CD4-positive, alpha-beta T cell (primary cell): ENCODE measurements around the gene MAP2K3. TPM values are rescaled to one million over a fixed set of nuclear protein-coding genes. Genes with fewer than 3 reads are reported as not detected.
A peak's percentile ranks its signal among the peaks of the same experiment; 100 is the strongest.

Source experiments
- ATAC-seq: fragments of 200-7000 bp; cut with Tn5 transposase; one replicate; pipeline ENCODE4 v1.10.0; 2022; ENCODE audit warnings: mild to moderate bottlenecking; ENCODE audit not compliant: poor library complexity
- CTCF ChIA-PET: fragments of 350-600 bp; sonication (Branson Sonifier 250); formaldehyde crosslinking; loops from one replicate; lab custom pipeline; 2021; ENCODE audit warnings: antibody characterized with exemption, inconsistent platforms; lab: Charles Lee
- POLR2A ChIA-PET: fragments of 350-600 bp; sonication (Branson Sonifier 250); formaldehyde crosslinking; loops from one replicate; lab custom pipeline; 2021; ENCODE audit warnings: antibody characterized with exemption, inconsistent platforms; lab: Charles Lee
- DNase-seq, 14 experiments: peaks; one replicate each; pipeline ENCODE4 v3.0.0-alpha.2; 2013 to 2020; ENCODE audit warnings: mixed read lengths in 2 of 14
- H3K27ac ChIP-seq, 2 donors: one replicate each; pipeline versions ENCODE4 v1.5.1 to v1.7.0; 2013; ENCODE audit warnings: low read length in 2 of 2, low read depth in 1 of 2, mild to moderate bottlenecking in 1 of 2
- H3K27me3 ChIP-seq, 2 experiments: 1 replicate in 1 of 2; 2 replicates in 1 of 2; pipeline versions ENCODE4 v1.6.1 to v1.7.0; 2013; ENCODE audit warnings: low read length in 2 of 2, control low read depth in 1 of 2, mild to moderate bottlenecking in 1 of 2, moderate library complexity in 1 of 2; ENCODE audit not compliant: insufficient read depth in 2 of 2, control insufficient read depth in 1 of 2
- H3K36me3 ChIP-seq: one replicate; pipeline ENCODE4 v1.6.1; 2013; ENCODE audit warnings: low read length, control low read depth; ENCODE audit not compliant: insufficient read depth
- H3K4me1 ChIP-seq: one replicate; pipeline ENCODE4 v1.6.1; 2013; ENCODE audit warnings: low read length, control low read depth; ENCODE audit not compliant: insufficient read depth
- H3K4me3 ChIP-seq: one replicate; pipeline ENCODE4 v1.5.1; 2013; ENCODE audit warnings: mild to moderate bottlenecking, low read length, moderate library complexity
- H3K9me3 ChIP-seq, 2 experiments: 1 replicate in 1 of 2; 2 replicates in 1 of 2; pipeline versions ENCODE4 v1.6.1 to v1.7.0; 2013; ENCODE audit warnings: low read length in 2 of 2, mild to moderate bottlenecking in 2 of 2, control low read depth in 1 of 2, moderate library complexity in 1 of 2; ENCODE audit not compliant: control insufficient read depth in 1 of 2, insufficient read depth in 1 of 2
- H3K27ac Mint-ChIP-seq: one replicate; pipeline ENCODE4 v1.8.0; 2020; ENCODE audit warnings: mixed read lengths
- H3K27me3 Mint-ChIP-seq: one replicate; pipeline ENCODE4 v1.8.0; 2021; ENCODE audit warnings: mixed read lengths
- H3K36me3 Mint-ChIP-seq: one replicate; pipeline ENCODE4 v1.8.0; 2021; ENCODE audit warnings: low read depth, mixed read lengths
- H3K4me1 Mint-ChIP-seq: one replicate; pipeline ENCODE4 v1.8.0; 2021; ENCODE audit warnings: low read depth, mixed read lengths
- H3K4me3 Mint-ChIP-seq: one replicate; pipeline ENCODE4 v1.8.0; 2020; ENCODE audit warnings: mild to moderate bottlenecking, mixed read lengths
- H3K9me3 Mint-ChIP-seq: one replicate; pipeline ENCODE4 v1.8.0; 2020; ENCODE audit warnings: mixed read lengths
- CTCF ChIP-seq: fragments of 200-600 bp; IDR thresholded peaks from one replicate; pipeline ENCODE4 v1.8.0; 2022; ENCODE audit warnings: antibody characterized with exemption, mild to moderate bottlenecking
- intact Hi-C, 2 experiments: fragments of 100-400 bp; cut with DNase I in 1 of 2; cut with micrococcal nuclease in 1 of 2; formaldehyde crosslinking; loops; one replicate each; pipeline versions ENCODE4 v1.15.1 to v1.9.0; 2023 to 2025; cut with DNase I, micrococcal nuclease
- total RNA-seq, 174 experiments: library from RNA in 2 of 174; stranded (reverse) in 2 of 174; gene quantifications; one replicate each; pipeline ENCODE4 v1.2.3 and lab custom pipeline; 2021 to 2026

The MAP2K3 gene
- total RNA-seq, 2 experiments from 2014 or later = 36.8 to 38.5 TPM

DNA sequence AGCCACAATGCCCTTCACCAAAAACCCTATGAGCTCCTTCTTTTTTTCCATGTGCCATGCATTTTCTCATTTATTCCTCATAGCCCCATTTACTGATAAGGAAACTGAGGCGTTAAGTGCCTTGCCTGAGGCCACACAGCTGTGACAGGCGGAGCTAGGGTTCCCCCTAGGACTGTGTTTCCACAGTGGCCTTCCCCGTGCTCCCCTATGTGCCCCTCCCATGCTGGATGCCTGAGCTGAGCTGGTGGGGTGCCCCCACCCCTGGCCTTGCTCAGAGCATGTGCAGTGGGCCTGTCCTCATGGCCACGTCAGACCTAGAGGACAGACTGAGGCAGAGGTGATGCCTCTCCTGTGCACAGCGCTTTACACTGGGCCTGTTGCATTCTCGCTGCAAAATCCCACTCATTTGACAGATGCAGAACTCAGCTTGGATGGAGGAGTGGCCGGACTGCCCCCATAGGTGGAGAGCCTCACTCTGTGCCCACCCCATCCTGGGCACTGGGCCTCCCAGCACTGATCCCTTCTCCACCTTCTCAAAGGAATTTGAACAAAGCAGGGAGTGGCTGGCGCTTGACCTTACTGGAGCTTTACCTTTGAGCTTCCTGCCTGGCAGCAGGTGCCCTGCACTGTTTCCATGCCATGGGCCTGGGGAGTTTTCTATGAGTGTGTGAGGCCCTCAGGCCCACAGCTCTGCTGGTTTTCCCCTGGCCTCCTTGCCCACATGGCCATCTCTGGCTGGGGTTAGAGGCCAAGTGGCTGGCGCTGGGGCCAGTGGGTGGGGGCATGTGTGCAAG, 2.6 kb downstream of the MAP2K3 start:
- Histone ChIP-seq H3K4me1 (peaks cover 70% of the 10 kb centered on the region), H3K27ac (peak overlapping the region; percentile 87 to 94), H3K4me3 (peak overlapping the region; percentile 98), H3K36me3 (no peaks in the 10 kb centered on the region), H3K27me3 (no peaks in the 10 kb centered on the region), H3K9me3 (peaks cover 0 to 15% of the 10 kb centered on the region in 2 experiments)
- H3K9me3 Mint-ChIP-seq = no peaks in the 10 kb centered on the region
- ATAC-seq (no peak), DNase-seq (peak in 1 of 14 experiments; percentile 56)
- POLR2A ChIA-PET = interaction anchor here (1.3 to 3.0 kb wide), 4 partner anchors 9 to 244 kb away, joined by 4 to 36 read pairs (median 10); partner anchors contain the start of genes NATD1 and USP22
- peak overlapping the region; percentile 98 for H3K27ac Mint-ChIP-seq
- peaks cover 54% of the 10 kb centered on the region for H3K4me1 Mint-ChIP-seq
- TF ChIP-seq CTCF = no peak
- intact Hi-C loops = loop anchor here (2.0 to 10.0 kb wide), 4 partner anchors 35 to 1132 kb away; partner anchors contain the start of genes NATD1 (in 1 of the 2) and USP22 (in 1 of the 2)
- peaks cover 9% of the 10 kb centered on the region for H3K36me3 Mint-ChIP-seq
- CTCF ChIA-PET = interaction anchor here (1.3 to 2.6 kb wide), 6 partner anchors 8 to 244 kb away, joined by 3 to 16 read pairs (median 6); partner anchors contain the start of gene USP22
- H3K27me3 Mint-ChIP-seq = no peaks in the 10 kb centered on the region
- peak overlapping the region; percentile 98 for H3K4me3 Mint-ChIP-seq

- H3K4me3 Mint-ChIP-seq = peak overlapping the region; percentile 98
- Histone ChIP-seq H3K9me3 (peaks cover 0 to 22% of the 10 kb centered on the region in 2 experiments), H3K36me3 (no peaks in the 10 kb centered on the region), H3K4me3 (peak overlapping the region; percentile 98), H3K27ac (peak overlapping the region; percentile 87 to 94), H3K4me1 (peaks cover 71% of the 10 kb centered on the region), H3K27me3 (no peaks in the 10 kb centered on the region)
- no peaks in the 10 kb centered on the region for H3K9me3 Mint-ChIP-seq
- H3K27me3 Mint-ChIP-seq = peaks cover 7% of the 10 kb centered on the region
- DNase-seq (peak; percentile 86 to 99 (median 94)), ATAC-seq (peak; percentile 69)
- H3K4me1 Mint-ChIP-seq = peaks cover 55% of the 10 kb centered on the region
- H3K36me3 Mint-ChIP-seq = peaks cover 16% of the 10 kb centered on the region
- POLR2A ChIA-PET = interaction anchor here (0.7 to 3.0 kb wide), 4 partner anchors 10 to 245 kb away, joined by 3 to 36 read pairs (median 6); partner anchors contain the start of genes NATD1 and USP22
- intact Hi-C loops = loop anchor here (1.0 to 10.0 kb wide), 6 partner anchors 10 to 1133 kb away; partner anchors contain the start of genes NATD1 (in 1 of the 2) and USP22 (in 1 of the 2)
- CTCF ChIA-PET = interaction anchor here (0.9 to 2.6 kb wide), 7 partner anchors 8 to 244 kb away, joined by 3 to 16 read pairs (median 5); partner anchors contain the start of gene USP22
- H3K27ac Mint-ChIP-seq = peak overlapping the region; percentile 98
- no peak for TF ChIP-seq CTCF
These were observed 3.4 kb downstream of the MAP2K3 start for GRCh38 chr17:21287703-21288449.

- TF ChIP-seq CTCF = no peak
- Mint-ChIP-seq H3K27ac (peak overlapping the region; percentile 98), H3K9me3 (no peaks in the 10 kb centered on the region), H3K4me3 (peak overlapping the region; percentile 74), H3K4me1 (peaks cover 54% of the 10 kb centered on the region), H3K36me3 (peaks cover 16% of the 10 kb centered on the region), H3K27me3 (peaks cover 8% of the 10 kb centered on the region)
- intact Hi-C loops = loop anchor here (1.0 to 10.0 kb wide), 5 partner anchors 10 to 1134 kb away; partner anchors contain the start of genes NATD1 (in 1 of the 2) and USP22 (in 1 of the 2)
- H3K9me3 ChIP-seq = peaks cover 0 to 30% of the 10 kb centered on the region in 2 experiments
- peaks cover 71% of the 10 kb centered on the region for H3K4me1 ChIP-seq
- peak in 4 of 14 experiments; percentile 45 to 56 (median 49) for DNase-seq
- H3K27me3 ChIP-seq = no peaks in the 10 kb centered on the region
- peak overlapping the region; percentile 87 to 94 for H3K27ac ChIP-seq
- H3K36me3 ChIP-seq = no peaks in the 10 kb centered on the region
- ChIA-PET POLR2A (interaction anchor here (0.7 to 3.0 kb wide), 4 partner anchors 11 to 245 kb away, joined by 3 to 36 read pairs (median 6); partner anchors contain the start of genes NATD1 and USP22), CTCF (interaction anchor here (0.9 to 2.6 kb wide), 5 partner anchors 9 to 245 kb away, joined by 3 to 16 read pairs (median 5); partner anchors contain the start of gene USP22)
- ATAC-seq = no peak
- peak overlapping the region; percentile 98 for H3K4me3 ChIP-seq
These were observed 4.1 kb downstream of the MAP2K3 start for GRCh38 chr17:21288571-21289017.
